ENCODE measurements around the gene GCHFR. TPM values are rescaled to one million over a fixed set of nuclear protein-coding genes. Genes with fewer than 3 reads are reported as not detected.

GCHFR gene
- 10 to 100 TPM; 36.0 to 40.2 TPM for total RNA-seq

DNA sequence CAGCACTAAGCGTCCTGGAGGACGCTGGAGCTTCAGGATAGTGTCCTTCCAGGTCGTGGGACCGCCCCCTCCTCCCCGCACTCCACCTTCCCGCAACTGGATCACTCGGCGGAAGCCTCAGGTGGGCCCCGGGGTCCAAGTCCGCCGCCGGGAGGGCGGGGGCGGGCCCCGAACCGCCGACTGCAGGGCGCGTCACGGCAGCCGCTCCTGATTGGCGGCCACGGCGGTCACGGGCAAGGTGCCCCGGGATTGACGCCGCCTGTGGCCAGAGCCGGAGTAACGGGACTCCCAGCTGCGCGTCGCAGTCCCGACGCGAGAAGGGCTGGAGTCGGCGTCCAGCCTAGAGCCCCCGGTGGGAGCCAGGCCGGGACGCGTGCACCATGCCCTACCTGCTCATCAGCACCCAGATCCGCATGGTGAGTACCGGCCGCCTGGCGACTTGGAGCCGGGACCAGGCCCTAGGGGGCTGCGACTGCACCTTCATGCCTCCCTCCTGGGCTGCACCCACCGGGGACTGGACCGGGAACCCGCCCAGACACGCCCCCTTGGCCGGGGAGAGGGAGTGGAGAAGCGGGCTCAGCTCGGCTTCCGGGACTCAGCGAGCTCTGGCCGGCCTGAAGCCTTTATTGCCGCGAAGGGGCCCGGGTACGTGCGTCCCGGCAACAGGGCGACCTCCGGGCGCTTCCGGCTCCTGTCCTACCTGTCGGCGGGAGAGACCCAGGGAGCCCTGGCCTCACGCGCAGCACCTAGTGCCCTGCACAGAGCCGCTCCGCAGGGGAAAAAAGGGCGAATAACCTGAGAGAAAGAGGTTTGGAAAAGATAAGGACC, at the start of gene GCHFR:
Gene GCHFR, plus strand, starts transcription at position 268 of the 828 bp plus-strand sequence. Its CDS starts 113 bp downstream, at position 381.
- POLR2A ChIA-PET = interaction anchor here (0.9 to 3.5 kb wide), 6 partner anchors 10 to 130 kb away, joined by 3 to 18 read pairs (median 4); partner anchors contain the start of gene RAD51
- Mint-ChIP-seq H3K4me3 (peak within 1 kb of the TSS; percentile 63), H3K9me3 (no peaks in the 10 kb centered on the region), H3K4me1 (ENCODE audit: low read depth) (peaks cover 30% of the 10 kb centered on the region), H3K27ac (peak within 1 kb of the TSS; percentile 79), H3K36me3 (peaks cover 2% of the 10 kb centered on the region), H3K27me3 (no peaks in the 10 kb centered on the region)
- DNase-seq = peak; percentile 82
- intact Hi-C loops (cut with micrococcal nuclease) = loop anchor here (1.0 to 10.0 kb wide), 3 partner anchors 9 to 81 kb away; partner anchors contain the start of genes RMDN3 and SPINT1
- CTCF ChIA-PET = interaction anchor here (0.9 to 6.0 kb wide), 4 partner anchors 20 to 130 kb away, joined by 3 to 47 read pairs (median 6); partner anchors contain the start of gene VPS18

DNA sequence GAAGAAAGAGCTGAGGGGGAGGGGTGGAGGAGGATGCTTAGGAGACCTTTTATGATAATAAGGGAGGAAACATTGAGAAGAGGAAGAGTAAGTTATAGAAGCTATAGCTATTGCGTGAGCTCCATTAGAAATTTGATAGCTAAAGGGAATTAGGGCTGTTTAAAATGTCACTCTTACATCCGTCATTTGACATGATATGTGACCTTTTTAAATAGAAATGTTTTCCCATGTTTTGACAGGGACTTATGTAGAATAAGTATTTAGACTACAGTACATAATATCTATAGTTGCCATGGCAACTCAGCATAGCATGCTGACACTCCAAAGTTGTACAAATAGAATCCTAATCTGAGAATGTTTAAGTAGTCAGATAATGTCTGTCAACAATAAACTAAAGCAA, 49.7 kb upstream of the GCHFR start:
- H3K27me3 Mint-ChIP-seq = no peaks in the 10 kb centered on the region
- POLR2A ChIA-PET = no interaction called here
- no peaks in the 10 kb centered on the region for H3K9me3 Mint-ChIP-seq
- intact Hi-C loops (cut with micrococcal nuclease) = no loop called here
- no peak for DNase-seq
- H3K36me3 Mint-ChIP-seq = peaks cover 43% of the 10 kb centered on the region
- CTCF ChIA-PET = interaction anchor here (1.1 kb wide), 1 partner anchor 10 kb away, joined by 3 read pairs; no protein-coding TSS in a partner anchor
- H3K4me3 Mint-ChIP-seq = no peak overlapping the region
- no peak overlapping the region for H3K27ac Mint-ChIP-seq
- H3K4me1 Mint-ChIP-seq (ENCODE audit: low read depth) = no peaks in the 10 kb centered on the region

DNA sequence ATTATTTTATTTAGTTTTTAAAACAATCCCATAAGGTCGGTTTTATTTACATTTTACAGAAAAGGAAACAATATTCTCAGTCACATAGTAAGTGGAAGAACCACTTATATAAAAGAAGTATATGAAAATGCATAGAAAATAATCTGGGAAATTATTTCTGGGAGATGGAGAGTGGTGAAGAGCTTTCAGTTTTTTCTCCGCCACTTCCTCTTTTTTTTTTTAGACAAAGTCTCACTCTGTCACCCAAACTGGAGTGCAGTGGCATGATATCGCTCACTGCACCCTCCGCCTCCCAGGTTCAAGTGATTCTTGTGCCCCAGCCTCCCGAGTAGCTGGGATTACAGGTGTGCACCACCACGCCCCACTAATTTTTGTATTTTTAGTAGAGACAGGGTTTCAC, 47.7 kb upstream of the GCHFR start:
- H3K9me3 Mint-ChIP-seq = no peaks in the 10 kb centered on the region
- H3K27ac Mint-ChIP-seq = no peak overlapping the region
- H3K4me3 Mint-ChIP-seq = no peak overlapping the region
- no peaks in the 10 kb centered on the region for H3K27me3 Mint-ChIP-seq
- H3K4me1 Mint-ChIP-seq (ENCODE audit: low read depth) = no peaks in the 10 kb centered on the region
- CTCF ChIA-PET = no interaction called here
- POLR2A ChIA-PET = no interaction called here
- intact Hi-C loops (cut with micrococcal nuclease) = no loop called here
- peaks cover 39% of the 10 kb centered on the region for H3K36me3 Mint-ChIP-seq
- no peak for DNase-seq

DNA sequence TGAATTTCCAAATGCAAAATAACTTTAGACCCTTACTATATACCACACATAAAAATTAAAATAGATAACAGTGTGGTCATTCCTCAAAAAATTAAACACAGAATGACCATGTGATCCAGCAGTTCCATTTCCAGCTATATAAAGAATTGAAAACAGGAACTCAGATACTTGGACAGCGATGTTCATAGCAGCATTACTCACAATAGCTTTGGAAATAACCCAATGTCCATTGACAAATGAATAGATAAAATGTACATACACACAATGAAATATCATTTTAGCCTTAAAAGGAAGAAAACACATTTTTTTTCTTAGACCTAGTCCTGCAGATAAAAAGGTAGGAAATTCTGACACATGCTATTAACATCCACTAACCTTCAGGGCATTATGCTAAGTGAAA, 42.2 kb upstream of the GCHFR start:
- intact Hi-C loops (cut with micrococcal nuclease) = loop anchor here (2.0 kb wide), 1 partner anchor 27 kb away; the partner anchor contains the start of gene RAD51
- Mint-ChIP-seq H3K27ac (no peak overlapping the region), H3K4me1 (ENCODE audit: low read depth) (peaks cover 14% of the 10 kb centered on the region), H3K4me3 (no peak overlapping the region), H3K9me3 (no peaks in the 10 kb centered on the region), H3K36me3 (peaks cover 33% of the 10 kb centered on the region), H3K27me3 (no peaks in the 10 kb centered on the region)
- ChIA-PET CTCF (interaction anchor here (0.6 to 1.1 kb wide), 3 partner anchors 14 to 81 kb away, joined by 3 to 4 read pairs (median 3); no protein-coding TSS in a partner anchor), POLR2A (no interaction called here)
- DNase-seq = no peak

DNA sequence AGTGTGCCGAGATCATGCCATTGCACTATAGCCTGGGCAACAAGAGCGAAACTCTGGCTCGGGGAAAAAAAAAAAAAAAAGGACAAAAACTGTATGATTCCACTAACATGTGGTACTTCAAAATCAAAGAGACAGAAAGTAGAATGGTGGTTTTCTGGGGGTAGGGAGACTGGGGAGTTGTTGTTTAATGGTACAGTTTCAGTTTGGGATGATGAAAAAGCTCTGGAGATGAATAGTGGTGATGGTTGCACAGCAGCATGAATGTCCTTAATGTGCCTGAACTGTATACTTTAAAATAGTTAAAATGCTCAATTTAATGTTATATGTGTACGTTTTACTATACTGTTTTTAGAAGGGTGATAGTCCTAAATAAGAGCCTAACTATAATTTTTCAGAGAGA, 41.5 kb upstream of the GCHFR start:
- POLR2A ChIA-PET = interaction anchor here (0.6 kb wide), 1 partner anchor 43 kb away, joined by 5 read pairs; no protein-coding TSS in a partner anchor
- Mint-ChIP-seq H3K27ac (no peak overlapping the region), H3K4me3 (no peak overlapping the region), H3K9me3 (no peaks in the 10 kb centered on the region), H3K36me3 (peaks cover 31% of the 10 kb centered on the region), H3K4me1 (ENCODE audit: low read depth) (peaks cover 14% of the 10 kb centered on the region), H3K27me3 (no peaks in the 10 kb centered on the region)
- intact Hi-C loops (cut with micrococcal nuclease) = loop anchor here (2.0 kb wide), 1 partner anchor 28 kb away; the partner anchor contains the start of gene RAD51
- CTCF ChIA-PET = interaction anchor here (0.8 to 1.3 kb wide), 3 partner anchors 17 to 136 kb away, joined by 3 to 7 read pairs (median 3); no protein-coding TSS in a partner anchor
- no peak for DNase-seq

DNA sequence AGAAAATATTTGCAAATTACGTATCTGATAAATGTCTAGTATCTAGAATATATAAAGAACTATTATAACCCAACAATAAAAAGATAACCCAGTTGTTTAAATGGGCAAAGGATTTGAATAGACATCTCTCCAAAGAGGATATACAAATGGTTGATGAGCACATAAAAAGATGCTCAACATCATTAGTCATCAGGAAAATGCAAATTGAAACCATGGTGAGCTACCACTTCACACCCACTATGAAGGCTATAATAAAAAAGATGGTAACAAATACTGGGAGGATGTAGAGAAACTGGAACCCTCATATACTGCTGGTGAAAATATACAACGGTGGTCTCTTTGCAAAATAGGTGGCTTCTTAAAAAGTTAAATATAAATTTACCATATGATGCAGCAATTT, 40.9 kb upstream of the GCHFR start:
- H3K4me3 Mint-ChIP-seq = no peak overlapping the region
- H3K27ac Mint-ChIP-seq = no peak overlapping the region
- intact Hi-C loops (cut with micrococcal nuclease) = loop anchor here (2.0 kb wide), 1 partner anchor 28 kb away; the partner anchor contains the start of gene RAD51
- H3K4me1 Mint-ChIP-seq (ENCODE audit: low read depth) = peaks cover 14% of the 10 kb centered on the region
- H3K36me3 Mint-ChIP-seq = peaks cover 26% of the 10 kb centered on the region
- no peaks in the 10 kb centered on the region for H3K9me3 Mint-ChIP-seq
- CTCF ChIA-PET = interaction anchor here (0.8 to 1.3 kb wide), 3 partner anchors 18 to 136 kb away, joined by 3 to 7 read pairs (median 3); no protein-coding TSS in a partner anchor
- no peaks in the 10 kb centered on the region for H3K27me3 Mint-ChIP-seq
- POLR2A ChIA-PET = interaction anchor here (0.6 kb wide), 1 partner anchor 43 kb away, joined by 5 read pairs; no protein-coding TSS in a partner anchor
- no peak for DNase-seq

DNA sequence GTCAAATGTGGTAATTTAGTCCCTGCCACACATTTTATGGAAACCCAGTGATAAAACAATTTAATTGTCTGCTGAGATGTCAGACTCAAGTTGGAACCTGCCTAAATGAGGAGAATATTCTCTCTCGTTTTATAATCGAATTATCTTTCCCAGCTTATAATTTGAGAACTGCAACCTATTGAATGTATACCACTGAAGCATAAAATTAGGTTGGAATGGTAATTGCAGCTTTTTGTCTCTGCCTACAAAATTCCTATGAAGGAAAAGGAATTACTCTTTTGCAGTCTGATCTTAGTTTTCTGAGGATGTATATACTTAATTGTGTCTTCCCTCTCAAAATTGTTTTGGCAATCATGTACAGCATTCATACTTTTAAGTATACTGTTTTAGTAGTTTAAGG, 39.9 kb upstream of the GCHFR start:
- peaks cover 28% of the 10 kb centered on the region for H3K36me3 Mint-ChIP-seq
- ChIA-PET POLR2A (interaction anchor here (0.7 kb wide), 1 partner anchor 9 kb away, joined by 3 read pairs; no protein-coding TSS in a partner anchor), CTCF (interaction anchor here (0.5 to 1.3 kb wide), 4 partner anchors 9 to 137 kb away, joined by 3 to 7 read pairs (median 4); no protein-coding TSS in a partner anchor)
- no peak for DNase-seq
- intact Hi-C loops (cut with micrococcal nuclease) = loop anchor here (2.0 kb wide), 1 partner anchor 29 kb away; the partner anchor contains the start of gene RAD51
- no peaks in the 10 kb centered on the region for H3K27me3 Mint-ChIP-seq
- no peak overlapping the region for H3K4me3 Mint-ChIP-seq
- no peak overlapping the region for H3K27ac Mint-ChIP-seq
- H3K4me1 Mint-ChIP-seq (ENCODE audit: low read depth) = peaks cover 14% of the 10 kb centered on the region
- no peaks in the 10 kb centered on the region for H3K9me3 Mint-ChIP-seq

DNA sequence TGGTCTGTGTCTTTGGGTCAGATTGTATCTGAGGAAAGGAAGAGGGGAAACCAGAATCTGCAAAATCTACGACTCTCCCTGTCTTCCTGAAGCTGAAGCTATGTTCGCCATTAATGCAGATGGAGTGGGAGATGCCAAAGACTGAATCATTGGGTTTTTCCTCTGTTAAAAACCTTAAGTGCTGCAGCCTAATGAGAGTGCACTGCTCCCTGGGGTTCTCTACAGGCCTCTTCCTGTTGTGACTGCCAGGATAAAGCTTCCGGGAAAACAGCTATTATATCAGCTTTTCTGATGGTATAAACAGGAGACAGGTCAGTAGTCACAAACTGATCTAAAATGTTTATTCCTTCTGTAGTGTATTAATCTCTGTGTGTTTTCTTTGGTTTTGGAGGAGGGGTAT, 32.8 kb upstream of the GCHFR start:
- H3K4me1 Mint-ChIP-seq (ENCODE audit: low read depth) = no peaks in the 10 kb centered on the region
- intact Hi-C loops (cut with micrococcal nuclease) = no loop called here
- no peak overlapping the region for H3K4me3 Mint-ChIP-seq
- H3K9me3 Mint-ChIP-seq = no peaks in the 10 kb centered on the region
- no peak for DNase-seq
- POLR2A ChIA-PET = no interaction called here
- no peaks in the 10 kb centered on the region for H3K27me3 Mint-ChIP-seq
- H3K27ac Mint-ChIP-seq = no peak overlapping the region
- H3K36me3 Mint-ChIP-seq = peaks cover 47% of the 10 kb centered on the region
- CTCF ChIA-PET = interaction anchor here (1.2 to 2.3 kb wide), 3 partner anchors 12 to 52 kb away, joined by 3 to 7 read pairs (median 5); no protein-coding TSS in a partner anchor

DNA sequence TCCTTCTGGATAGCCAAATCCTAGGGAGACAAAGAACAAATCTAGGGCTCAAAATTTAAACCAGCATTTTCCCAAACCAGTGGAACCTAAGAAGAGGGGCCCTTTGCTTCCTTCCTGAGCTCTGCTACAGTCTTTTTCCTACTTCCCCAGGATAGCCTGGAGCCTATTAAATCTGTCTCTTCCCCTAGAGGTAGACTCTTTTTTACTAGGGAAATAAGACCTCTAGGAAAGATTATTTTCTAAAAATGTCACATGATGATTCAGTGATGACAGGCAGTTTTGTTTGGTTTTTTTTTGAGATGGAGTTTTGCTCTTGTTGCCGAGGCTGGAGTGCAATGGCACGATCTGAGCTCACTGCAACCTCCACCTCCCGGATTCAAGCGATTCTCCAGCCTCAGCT, 27.3 kb upstream of the GCHFR start:
- H3K9me3 Mint-ChIP-seq = no peaks in the 10 kb centered on the region
- intact Hi-C loops (cut with micrococcal nuclease) = no loop called here
- no peaks in the 10 kb centered on the region for H3K27me3 Mint-ChIP-seq
- DNase-seq = no peak
- peak overlapping the region; percentile 5 for H3K27ac Mint-ChIP-seq
- ChIA-PET CTCF (no interaction called here), POLR2A (no interaction called here)
- H3K4me1 Mint-ChIP-seq (ENCODE audit: low read depth) = no peaks in the 10 kb centered on the region
- peaks cover 44% of the 10 kb centered on the region for H3K36me3 Mint-ChIP-seq
- no peak overlapping the region for H3K4me3 Mint-ChIP-seq

DNA sequence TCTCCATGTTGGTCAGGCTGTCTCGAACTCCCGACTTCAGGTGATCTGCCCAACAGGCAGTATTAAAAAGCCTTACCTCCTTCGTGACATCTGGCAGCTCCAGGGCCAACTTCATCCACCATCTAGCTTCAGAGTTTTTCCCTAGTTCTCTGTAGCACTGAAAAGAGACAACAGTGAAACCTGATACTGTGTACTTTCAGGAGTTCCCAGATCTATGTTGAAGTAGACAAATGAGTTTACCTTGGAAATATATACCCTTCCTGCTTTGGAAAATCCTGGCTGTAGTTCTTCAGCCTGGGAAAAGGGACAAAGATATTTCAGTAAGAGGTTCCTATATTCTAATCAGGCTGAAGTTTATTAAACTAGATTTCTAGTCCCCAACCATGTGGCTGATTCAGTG, 26.8 kb upstream of the GCHFR start:
- no peak for DNase-seq
- ChIA-PET POLR2A (no interaction called here), CTCF (no interaction called here)
- H3K4me3 Mint-ChIP-seq = no peak overlapping the region
- no peaks in the 10 kb centered on the region for H3K27me3 Mint-ChIP-seq
- H3K4me1 Mint-ChIP-seq (ENCODE audit: low read depth) = no peaks in the 10 kb centered on the region
- peaks cover 40% of the 10 kb centered on the region for H3K36me3 Mint-ChIP-seq
- no peak overlapping the region for H3K27ac Mint-ChIP-seq
- intact Hi-C loops (cut with micrococcal nuclease) = no loop called here
- no peaks in the 10 kb centered on the region for H3K9me3 Mint-ChIP-seq

DNA sequence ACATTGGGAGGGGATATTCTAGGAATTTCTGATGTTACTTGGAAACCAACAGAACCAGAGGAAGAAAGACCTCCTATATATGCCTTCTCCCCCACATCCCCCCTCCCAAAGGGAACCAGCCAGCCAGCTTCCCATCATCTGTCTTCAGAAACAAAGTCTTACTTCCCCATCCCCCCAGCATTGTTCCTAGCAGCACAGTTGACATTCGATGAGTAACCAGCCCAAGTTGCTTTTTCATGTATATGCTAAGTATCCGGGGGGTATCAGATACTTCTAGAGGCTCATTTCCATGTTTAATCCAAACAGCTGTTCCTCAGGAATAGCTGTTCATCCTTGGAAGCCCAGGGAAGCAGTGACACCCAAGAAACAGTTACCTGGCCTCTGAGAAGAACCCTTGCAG, 24.8 kb upstream of the GCHFR start:
- H3K9me3 Mint-ChIP-seq = no peaks in the 10 kb centered on the region
- H3K4me1 Mint-ChIP-seq (ENCODE audit: low read depth) = peaks cover 15% of the 10 kb centered on the region
- intact Hi-C loops (cut with micrococcal nuclease) = no loop called here
- no peak overlapping the region for H3K4me3 Mint-ChIP-seq
- DNase-seq = no peak
- no peaks in the 10 kb centered on the region for H3K27me3 Mint-ChIP-seq
- ChIA-PET CTCF (interaction anchor here (1.0 to 1.6 kb wide), 3 partner anchors 43 to 151 kb away, joined by 3 to 9 read pairs (median 3); no protein-coding TSS in a partner anchor), POLR2A (interaction anchor here (0.7 kb wide), 1 partner anchor 44 kb away, joined by 3 read pairs; the partner anchor contains the start of gene RAD51)
- peaks cover 44% of the 10 kb centered on the region for H3K36me3 Mint-ChIP-seq
- H3K27ac Mint-ChIP-seq = no peak overlapping the region

DNA sequence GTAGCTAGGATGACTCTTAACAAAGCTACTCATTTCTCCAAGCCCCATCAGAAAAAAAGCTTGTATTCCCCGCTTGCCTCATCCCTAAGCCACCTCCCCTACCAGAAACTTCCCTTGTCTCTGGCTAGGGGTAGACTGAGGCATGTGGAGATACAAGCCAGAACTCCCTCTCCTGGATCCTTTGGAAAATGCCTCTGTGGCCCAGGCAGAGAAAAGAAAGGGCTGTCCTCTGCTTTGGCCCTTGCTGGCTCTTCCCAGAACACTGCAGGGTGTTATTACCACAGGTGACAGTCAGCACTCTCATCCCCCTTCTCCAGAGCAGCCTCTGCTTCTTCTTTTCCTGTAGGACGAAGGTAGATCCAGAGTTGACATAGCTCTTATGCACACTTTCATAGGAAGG, 24.0 kb upstream of the GCHFR start:
- Mint-ChIP-seq H3K27me3 (no peaks in the 10 kb centered on the region), H3K4me1 (ENCODE audit: low read depth) (peaks cover 23% of the 10 kb centered on the region), H3K27ac (no peak overlapping the region), H3K9me3 (no peaks in the 10 kb centered on the region), H3K4me3 (no peak overlapping the region), H3K36me3 (peaks cover 40% of the 10 kb centered on the region)
- ChIA-PET CTCF (interaction anchor here (1.0 to 1.6 kb wide), 2 partner anchors 43 to 151 kb away, joined by 3 to 9 read pairs; no protein-coding TSS in a partner anchor), POLR2A (interaction anchor here (0.6 kb wide), 1 partner anchor 72 kb away, joined by 5 read pairs; no protein-coding TSS in a partner anchor)
- DNase-seq = no peak
- intact Hi-C loops (cut with micrococcal nuclease) = loop anchor here (5.0 kb wide), 1 partner anchor 152 kb away; the partner anchor contains the start of gene VPS18

All from activated CD4-positive, alpha-beta memory T cell treated with anti-CD3 and anti-CD28 coated beads for 36 hours (primary cell).